Muscle of leg (tissue), 11 donors: ENCODE data around the gene TNFSF4. TPM values are rescaled to one million over a fixed set of nuclear protein-coding genes. Genes with fewer than 3 reads are reported as not detected.
"Not testable (repeated sequence)": the region's sequence is repeated elsewhere in the genome, so short reads cannot be mapped to it uniquely, and the experiment has no call there.

Experiments used
- DNase-seq: peaks from one replicate; pipeline ENCODE4 v3.0.0; 2013
- H3K27ac ChIP-seq: one replicate; pipeline ENCODE4 v1.5.1; 2013; ENCODE audit warnings: mild to moderate bottlenecking, low read length, control low read depth
- H3K27me3 ChIP-seq: one replicate; pipeline ENCODE4 v1.6.1; 2013; ENCODE audit warnings: low read length; ENCODE audit not compliant: control insufficient read depth, insufficient read depth
- H3K36me3 ChIP-seq: one replicate; pipeline ENCODE4 v1.6.1; 2013; ENCODE audit warnings: low read length; ENCODE audit not compliant: control insufficient read depth, insufficient read depth
- H3K4me1 ChIP-seq: one replicate; pipeline ENCODE4 v1.6.1; 2013; ENCODE audit warnings: low read length; ENCODE audit not compliant: control insufficient read depth, insufficient read depth
- H3K4me3 ChIP-seq: one replicate; pipeline ENCODE4 v1.5.1; 2013; ENCODE audit warnings: low read length, control low read depth
- H3K9me3 ChIP-seq: replicated peaks from 2 replicates; pipeline ENCODE4 v1.6.1; 2013; ENCODE audit warnings: low read depth, low read length; ENCODE audit not compliant: control insufficient read depth
- WGBS: methylation state at CpG from one replicate; pipeline ENCODE4 v1.1.5; 2013; ENCODE audit warnings: missing lambda C conversion rate; ENCODE audit not compliant: insufficient coverage; 5-methylcytosine and 5-hydroxymethylcytosine counted together
- polyA plus RNA-seq, 8 donors: library from polyadenylated mRNA; unstranded; fragments of 120-200 nt; gene quantifications; one replicate each; pipeline versions ENCODE4 v1.2.1 to v1.2.3, GENCODE V29; 2013; ENCODE audit warnings: inconsistent platforms in 1 of 8, low replicate concordance in 1 of 8; ENCODE audit not compliant: insufficient read length in 8 of 8, insufficient read depth in 1 of 8
- total RNA-seq: library from RNA; stranded (reverse); fragments of 120-200 nt; gene quantifications from one replicate; pipeline ENCODE4 v1.2.4, GENCODE V29; 2013

TNFSF4 gene
- total and polyA plus RNA-seq, 9 donors: 1.4 to 3.5 (median 2.5) TPM

GRCh38 chr1:173239058-173239457, 31.9 kb upstream of the TNFSF4 start:
- no CpG with 5 or more reads among the region's 2 CpGs for WGBS

DNA sequence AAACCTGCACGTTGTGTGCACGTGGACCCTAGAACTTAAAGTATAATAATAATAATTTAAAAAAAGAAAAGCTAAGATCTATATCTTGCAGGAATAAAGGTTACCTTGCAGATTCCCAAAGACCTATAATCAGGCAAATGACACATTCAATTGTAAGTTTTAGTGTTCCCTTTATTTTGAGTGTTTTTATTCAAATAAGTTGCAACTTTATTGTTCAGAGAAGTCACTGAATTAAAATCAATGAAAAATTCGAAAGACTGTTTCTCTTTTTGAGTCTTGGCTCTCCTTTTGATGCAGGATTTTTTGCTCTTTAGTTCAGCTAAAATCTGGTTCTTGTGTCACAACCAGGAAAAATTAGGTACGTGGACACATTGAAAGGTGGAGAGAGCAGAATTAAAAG, 27.8 kb upstream of the TNFSF4 start:
- H3K4me3 ChIP-seq: no peak overlapping the region
- no peaks in the 10 kb centered on the region for H3K27me3 ChIP-seq
- no CpG with 5 or more reads among the region's 4 CpGs for WGBS
- H3K36me3 ChIP-seq: no peaks in the 10 kb centered on the region
- DNase-seq: no peak
- no peaks in the 10 kb centered on the region for H3K9me3 ChIP-seq
- H3K27ac ChIP-seq: no peak overlapping the region
- H3K4me1 ChIP-seq: no peaks in the 10 kb centered on the region

More at GRCh38 chr1:173239058-173239457, 31.9 kb upstream of the TNFSF4 start:
- H3K4me3 ChIP-seq: no peak overlapping the region
- H3K4me1 ChIP-seq: no peaks in the 10 kb centered on the region
- no peaks in the 10 kb centered on the region for H3K27me3 ChIP-seq
- no peak for DNase-seq
- H3K27ac ChIP-seq: no peak overlapping the region
- peaks cover 19% of the 10 kb centered on the region for H3K9me3 ChIP-seq
- H3K36me3 ChIP-seq: no peaks in the 10 kb centered on the region

DNA sequence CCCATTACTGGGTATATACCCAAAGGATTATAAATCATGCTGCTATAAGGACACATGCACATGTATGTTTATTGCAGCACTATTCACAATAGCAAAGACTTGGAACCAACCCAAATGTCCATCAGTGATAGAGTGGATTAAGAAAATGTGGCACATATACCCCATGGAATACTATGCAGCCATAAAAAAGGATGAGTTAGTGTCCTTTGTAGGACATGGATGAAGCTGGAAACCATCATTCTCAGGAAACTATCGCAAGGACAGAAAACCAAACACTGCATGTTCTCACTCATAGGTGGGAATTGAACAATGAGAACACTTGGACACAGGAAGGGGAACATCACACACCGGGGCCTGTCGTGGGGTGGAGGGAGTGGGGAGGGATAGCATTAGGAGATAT, 27.3 kb upstream of the TNFSF4 start:
- WGBS: no CpG with 5 or more reads among the region's 3 CpGs
- H3K27ac ChIP-seq, H3K27me3 ChIP-seq: not testable (repeated sequence)

DNA sequence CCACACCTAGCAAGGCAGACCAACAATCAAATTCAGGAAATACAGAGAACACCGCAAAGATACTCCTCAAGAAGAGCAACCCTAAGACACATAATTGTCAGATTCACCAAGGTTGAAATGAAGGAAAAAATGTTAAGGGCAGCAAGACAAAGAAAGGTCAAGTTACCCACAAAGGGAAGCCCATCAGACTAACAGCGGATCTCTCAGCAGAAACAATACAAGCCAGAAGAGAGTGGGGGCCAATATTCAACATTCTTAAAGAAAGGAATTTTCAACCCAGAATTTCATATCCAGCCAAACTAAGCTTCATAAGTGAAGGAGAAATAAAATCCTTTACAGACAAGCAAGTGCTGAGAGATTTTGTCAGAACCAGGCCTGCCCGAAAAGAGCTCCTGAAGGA, 21.9 kb upstream of the TNFSF4 start:
- H3K36me3 ChIP-seq, H3K4me3 ChIP-seq, H3K9me3 ChIP-seq, H3K27ac ChIP-seq, H3K4me1 ChIP-seq, H3K27me3 ChIP-seq, DNase-seq: not testable (repeated sequence)
- WGBS: no CpG with 5 or more reads among the region's 3 CpGs

More for the DNA sequence above, 27.3 kb upstream of the TNFSF4 start:
- H3K4me1 ChIP-seq, DNase-seq, H3K9me3 ChIP-seq, H3K4me3 ChIP-seq, H3K36me3 ChIP-seq: not testable (repeated sequence)

DNA sequence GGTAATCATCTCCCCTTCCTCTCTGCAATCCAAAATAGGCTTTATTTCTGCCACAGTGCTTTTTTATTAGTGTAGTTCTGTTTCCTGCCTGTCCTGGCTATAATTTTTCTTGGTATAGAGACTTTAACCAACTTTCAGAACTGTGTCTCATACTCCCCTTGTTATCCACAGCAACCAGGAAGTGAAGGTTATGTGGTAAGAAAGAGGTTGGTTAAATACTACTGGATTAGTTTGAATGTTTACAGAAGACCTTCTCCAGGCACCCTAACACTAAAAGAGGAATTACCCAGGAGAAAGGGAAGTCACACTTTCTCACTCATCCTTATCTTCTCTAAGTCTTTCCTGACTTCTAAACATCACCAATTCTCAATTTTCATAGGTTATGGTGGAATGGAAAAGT, 17.8 kb upstream of the TNFSF4 start:
- Histone ChIP-seq H3K4me1 (no peaks in the 10 kb centered on the region), H3K27me3 (no peaks in the 10 kb centered on the region), H3K27ac (no peak overlapping the region), H3K9me3 (no peaks in the 10 kb centered on the region), H3K36me3 (no peaks in the 10 kb centered on the region), H3K4me3 (no peak overlapping the region)
- no peak for DNase-seq

DNA sequence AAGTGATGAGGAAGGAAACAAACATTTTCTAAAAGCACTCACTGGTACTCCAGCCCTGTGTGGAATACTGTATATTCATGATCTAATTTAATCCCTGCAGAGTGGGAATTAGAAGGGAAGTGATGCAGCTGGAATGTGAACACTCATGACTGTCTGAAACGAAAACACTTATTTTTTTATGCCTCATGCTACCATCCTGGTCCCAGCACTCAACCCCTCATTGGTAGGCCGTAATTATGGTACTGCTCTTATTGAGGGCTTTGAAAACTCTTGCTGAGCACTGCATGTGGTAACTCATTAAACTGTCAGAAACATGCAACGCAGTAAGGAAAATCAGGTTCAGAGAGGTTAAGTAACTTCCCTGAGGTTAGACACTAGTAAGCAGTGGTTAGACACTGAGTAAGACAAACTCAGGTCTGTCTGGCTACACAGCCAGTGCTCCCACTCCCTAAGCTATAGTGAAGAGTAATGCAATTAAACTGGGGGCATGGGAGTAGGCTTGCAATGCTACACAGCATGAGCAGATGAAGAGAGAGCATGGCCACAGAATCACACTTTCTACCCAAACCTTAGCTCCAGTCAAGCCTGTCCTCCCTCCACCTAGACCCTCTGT, 17.3 kb upstream of the TNFSF4 start:
- H3K27ac ChIP-seq: no peak overlapping the region
- H3K36me3 ChIP-seq: no peaks in the 10 kb centered on the region
- no peak for DNase-seq
- no peaks in the 10 kb centered on the region for H3K4me1 ChIP-seq
- H3K27me3 ChIP-seq: no peaks in the 10 kb centered on the region
- H3K4me3 ChIP-seq: no peak overlapping the region
- no peaks in the 10 kb centered on the region for H3K9me3 ChIP-seq
- WGBS: 40% methylated on average over 1 of the region's 3 CpGs

GRCh38 chr1:173223031-173223380, 15.9 kb upstream of the TNFSF4 start:
- H3K27me3 ChIP-seq: no peaks in the 10 kb centered on the region
- no peaks in the 10 kb centered on the region for H3K36me3 ChIP-seq
- no peaks in the 10 kb centered on the region for H3K4me1 ChIP-seq
- no peak overlapping the region for H3K4me3 ChIP-seq
- no peak overlapping the region for H3K27ac ChIP-seq
- DNase-seq: no peak
- no peaks in the 10 kb centered on the region for H3K9me3 ChIP-seq

DNA sequence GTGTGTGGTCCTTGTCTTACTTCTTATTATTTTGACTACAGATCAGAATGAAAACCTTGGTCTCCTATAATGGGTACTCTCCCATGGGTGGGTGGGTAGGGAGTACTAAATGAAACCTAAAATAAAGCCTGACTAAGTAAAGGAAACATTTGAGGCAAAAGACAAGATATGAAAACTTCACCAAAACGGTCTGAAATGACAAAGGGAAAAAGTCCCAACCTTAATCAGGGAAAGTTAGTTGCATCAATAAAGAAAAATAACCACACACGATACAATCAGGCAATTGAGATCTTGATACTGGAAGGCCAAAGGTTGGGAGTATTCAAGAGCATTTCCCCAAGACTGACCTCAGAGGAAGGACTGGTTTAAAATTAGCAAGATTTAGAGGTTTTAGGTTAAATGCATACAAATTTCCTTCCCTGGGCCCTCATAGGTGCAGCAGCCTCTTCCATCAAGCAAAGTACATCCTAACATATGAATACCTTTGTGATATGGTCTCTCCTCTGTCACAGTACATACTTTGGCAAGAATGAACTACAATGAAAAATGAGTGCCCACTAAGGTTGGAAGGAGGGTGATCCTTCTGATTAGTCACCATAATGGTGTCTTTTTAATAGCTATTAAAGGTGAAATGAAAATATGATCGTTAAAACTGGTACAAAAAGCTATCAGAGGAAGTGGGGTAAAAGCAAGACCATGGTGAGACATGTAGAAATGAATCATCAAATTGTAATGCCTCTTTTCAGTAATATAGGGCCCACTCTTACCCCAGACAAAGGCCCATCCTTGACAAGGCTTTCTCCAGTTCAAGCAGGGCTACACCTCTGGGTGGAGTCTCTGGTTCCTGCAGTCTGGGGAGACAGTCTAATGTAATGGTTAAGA, 15.3 kb upstream of the TNFSF4 start:
- no CpG with 5 or more reads among the region's 3 CpGs for WGBS
- Histone ChIP-seq H3K27ac (no peak overlapping the region), H3K4me3 (no peak overlapping the region), H3K27me3 (no peaks in the 10 kb centered on the region), H3K36me3 (no peaks in the 10 kb centered on the region), H3K4me1 (no peaks in the 10 kb centered on the region), H3K9me3 (no peaks in the 10 kb centered on the region)
- DNase-seq: no peak

- Histone ChIP-seq H3K9me3 (no peaks in the 10 kb centered on the region), H3K4me3 (no peak overlapping the region), H3K36me3 (no peaks in the 10 kb centered on the region), H3K27ac (no peak overlapping the region), H3K27me3 (no peaks in the 10 kb centered on the region), H3K4me1 (no peaks in the 10 kb centered on the region)
- no CpG with 5 or more reads among the region's 1 CpG for WGBS
- no peak for DNase-seq
These were observed 13.0 kb upstream of the TNFSF4 start for GRCh38 chr1:173220157-173220556.

GRCh38 chr1:173213665-173214064, 6.5 kb upstream of the TNFSF4 start:
- Histone ChIP-seq H3K36me3 (no peaks in the 10 kb centered on the region), H3K4me1 (no peaks in the 10 kb centered on the region), H3K9me3 (no peaks in the 10 kb centered on the region), H3K4me3 (no peak overlapping the region), H3K27ac (no peak overlapping the region), H3K27me3 (no peaks in the 10 kb centered on the region)
- no CpG with 5 or more reads among the region's 1 CpG for WGBS
- DNase-seq: no peak
